Measurements from ENCODE around the gene CTNNA3. TPM values are rescaled to one million over a fixed set of nuclear protein-coding genes. Genes with fewer than 3 reads are reported as not detected.

Gene CTNNA3
- total and polyA plus RNA-seq, 4 donors = 0.16 to 2.4 (median 1.4) TPM

- TF ChIP-seq REST (IDR thresholded peaks at IDR 0.05) (no peak), RAD21 (IDR thresholded peaks at IDR 0.05) (no peak), TAF1 (conservative IDR thresholded peaks at IDR 0.05) (no peak), SP1 (IDR thresholded peaks at IDR 0.05) (no peak), YY1 (IDR thresholded peaks at IDR 0.05) (no peak), FOXA2 (IDR thresholded peaks at IDR 0.05) (no peak), HNF4A (conservative IDR thresholded peaks at IDR 0.05) (no peak)
- TF ChIP-seq, protein P1, sequence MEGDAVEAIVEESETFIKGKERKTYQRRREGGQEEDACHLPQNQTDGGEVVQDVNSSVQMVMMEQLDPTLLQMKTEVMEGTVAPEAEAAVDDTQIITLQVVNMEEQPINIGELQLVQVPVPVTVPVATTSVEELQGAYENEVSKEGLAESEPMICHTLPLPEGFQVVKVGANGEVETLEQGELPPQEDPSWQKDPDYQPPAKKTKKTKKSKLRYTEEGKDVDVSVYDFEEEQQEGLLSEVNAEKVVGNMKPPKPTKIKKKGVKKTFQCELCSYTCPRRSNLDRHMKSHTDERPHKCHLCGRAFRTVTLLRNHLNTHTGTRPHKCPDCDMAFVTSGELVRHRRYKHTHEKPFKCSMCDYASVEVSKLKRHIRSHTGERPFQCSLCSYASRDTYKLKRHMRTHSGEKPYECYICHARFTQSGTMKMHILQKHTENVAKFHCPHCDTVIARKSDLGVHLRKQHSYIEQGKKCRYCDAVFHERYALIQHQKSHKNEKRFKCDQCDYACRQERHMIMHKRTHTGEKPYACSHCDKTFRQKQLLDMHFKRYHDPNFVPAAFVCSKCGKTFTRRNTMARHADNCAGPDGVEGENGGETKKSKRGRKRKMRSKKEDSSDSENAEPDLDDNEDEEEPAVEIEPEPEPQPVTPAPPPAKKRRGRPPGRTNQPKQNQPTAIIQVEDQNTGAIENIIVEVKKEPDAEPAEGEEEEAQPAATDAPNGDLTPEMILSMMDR (IDR thresholded peaks at IDR 0.05; ENCODE audit: low read depth, low read length, missing input control) = no peak
- peaks cover 0 to 2% (median 0%) of the 10 kb centered on the region in 4 donors for H3K27me3 ChIP-seq (ENCODE audit: control insufficient read depth in 4 of 4, insufficient read depth in 4 of 4, low read length in 3 of 4)
- 77% methylated on average over 3 of the region's 3 CpGs for WGBS
- no peak overlapping the region for H3K9ac ChIP-seq (ENCODE audit: low read depth in 1 of 2, low read length in 2 of 2)
- H3K4me3 ChIP-seq (ENCODE audit: low read depth in 1 of 3, low read length in 3 of 3) = no peak overlapping the region
- no peak overlapping the region for H3K27ac ChIP-seq (ENCODE audit: low read depth in 1 of 2, low read length in 2 of 2)
- no peaks in the 10 kb centered on the region for H3K9me3 ChIP-seq (ENCODE audit: control insufficient read depth in 4 of 4, low read length in 3 of 4)
- no peak for DNase-seq (ENCODE audit: low spot score)
- no peaks in the 10 kb centered on the region for H3K36me3 ChIP-seq (ENCODE audit: control insufficient read depth in 4 of 4, insufficient read depth in 3 of 4, low read depth in 1 of 4, low read length in 3 of 4)
- no peaks in the 10 kb centered on the region for H3K4me1 ChIP-seq (ENCODE audit: control insufficient read depth in 4 of 4, insufficient read depth in 4 of 4, low read length in 3 of 4)
Observed at GRCh38 chr10:67471022-67471421, 225.0 kb downstream of the CTNNA3 start.

DNA sequence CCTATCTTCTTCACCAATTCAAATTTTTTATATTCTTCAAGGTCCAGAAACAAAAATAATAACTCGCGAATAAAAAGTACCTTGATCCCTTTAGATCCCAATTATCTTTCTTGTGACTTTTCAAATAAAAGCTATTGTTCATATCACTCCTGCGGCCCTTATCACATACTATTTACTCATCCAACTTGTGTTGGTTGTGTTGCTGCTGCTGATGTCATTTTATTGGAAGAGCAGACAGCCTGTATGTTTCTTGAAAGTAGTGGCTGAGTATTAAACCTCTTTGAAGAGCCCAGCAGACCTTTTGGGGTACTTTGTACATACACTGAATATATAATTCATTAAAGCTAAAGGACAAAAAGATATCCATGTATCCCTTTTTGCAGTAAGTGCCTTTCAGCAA, 231.7 kb downstream of the CTNNA3 start:
- H3K9me3 ChIP-seq (ENCODE audit: control insufficient read depth in 4 of 4, low read length in 3 of 4) = no peaks in the 10 kb centered on the region
- 82% methylated on average over 3 of the region's 3 CpGs for WGBS

DNA sequence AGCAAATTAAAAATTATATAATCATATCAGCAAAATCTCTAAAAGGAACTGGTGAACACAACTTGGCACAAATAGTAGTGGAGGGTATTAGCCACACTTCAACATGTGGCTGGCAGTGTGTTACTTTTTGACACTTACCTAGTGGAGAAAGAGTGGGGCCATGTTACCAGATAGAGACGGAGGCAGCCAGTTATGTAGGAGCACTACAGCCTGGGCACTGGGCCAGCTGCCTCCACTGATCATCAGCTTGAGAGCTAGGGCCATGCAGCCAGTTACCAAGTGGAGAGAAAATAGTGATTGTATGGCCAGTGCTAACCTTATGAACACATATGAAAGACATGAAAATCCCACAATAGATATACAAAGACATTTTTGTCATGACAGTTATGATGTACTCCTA, 243.1 kb downstream of the CTNNA3 start:
- Histone ChIP-seq H3K36me3 (ENCODE audit: control insufficient read depth in 4 of 4, insufficient read depth in 3 of 4, low read depth in 1 of 4, low read length in 3 of 4) (no peaks in the 10 kb centered on the region), H3K27ac (ENCODE audit: low read depth in 1 of 2, low read length in 2 of 2) (no peak overlapping the region), H3K4me3 (ENCODE audit: low read depth in 1 of 3, low read length in 3 of 3) (no peak overlapping the region), H3K9me3 (ENCODE audit: control insufficient read depth in 4 of 4, low read length in 3 of 4) (peaks cover 0 to 3% (median 1%) of the 10 kb centered on the region in 4 donors), H3K9ac (ENCODE audit: low read depth in 1 of 2, low read length in 2 of 2) (no peak overlapping the region), H3K27me3 (ENCODE audit: control insufficient read depth in 4 of 4, insufficient read depth in 4 of 4, low read length in 3 of 4) (no peaks in the 10 kb centered on the region), H3K4me1 (ENCODE audit: control insufficient read depth in 4 of 4, insufficient read depth in 4 of 4, low read length in 3 of 4) (no peaks in the 10 kb centered on the region)
- DNase-seq (ENCODE audit: low spot score) = no peak
- WGBS = 78% methylated on average over 1 of the region's 1 CpG
- TF ChIP-seq HNF4G (IDR thresholded peaks at IDR 0.05) = no peak
- TF ChIP-seq JUND (IDR thresholded peaks at IDR 0.05) = no peak
- TF ChIP-seq FOXA2 (IDR thresholded peaks at IDR 0.05) = no peak
- TF ChIP-seq REST (IDR thresholded peaks at IDR 0.05) = no peak
- no peak for TF ChIP-seq ZBTB33 (IDR thresholded peaks at IDR 0.05)
- TF ChIP-seq NR2F2 (IDR thresholded peaks at IDR 0.05) = no peak

More for the DNA sequence above, 231.7 kb downstream of the CTNNA3 start:
- TF ChIP-seq RXRA (IDR thresholded peaks at IDR 0.05) = no peak
- no peak for TF ChIP-seq HNF4A (conservative IDR thresholded peaks at IDR 0.05)
- TF ChIP-seq YY1 (IDR thresholded peaks at IDR 0.05) = no peak
- TF ChIP-seq ATF3 (IDR thresholded peaks at IDR 0.05) = no peak
- no peak overlapping the region for H3K27ac ChIP-seq (ENCODE audit: low read depth in 1 of 2, low read length in 2 of 2)
- no peaks in the 10 kb centered on the region for H3K27me3 ChIP-seq (ENCODE audit: control insufficient read depth in 4 of 4, insufficient read depth in 4 of 4, low read length in 3 of 4)
- H3K36me3 ChIP-seq (ENCODE audit: control insufficient read depth in 4 of 4, insufficient read depth in 3 of 4, low read depth in 1 of 4, low read length in 3 of 4) = no peaks in the 10 kb centered on the region
- H3K9ac ChIP-seq (ENCODE audit: low read depth in 1 of 2, low read length in 2 of 2) = no peak overlapping the region
- DNase-seq (ENCODE audit: low spot score) = no peak
- no peak overlapping the region for H3K4me3 ChIP-seq (ENCODE audit: low read depth in 1 of 3, low read length in 3 of 3)
- no peaks in the 10 kb centered on the region for H3K4me1 ChIP-seq (ENCODE audit: control insufficient read depth in 4 of 4, insufficient read depth in 4 of 4, low read length in 3 of 4)
